Inferior parietal cortex (tissue), 1 donor: ENCODE results near the gene PLXDC1.
"Not testable (repeated sequence)": the region's sequence is repeated elsewhere in the genome, so short reads cannot be mapped to it uniquely, and the experiment has no call there.

Experiments
- DNase-seq: peaks from one replicate; pipeline ENCODE4 v3.0.0-alpha.2; 2016; ENCODE audit errors: extremely low spot score

PLXDC1 gene

DNA sequence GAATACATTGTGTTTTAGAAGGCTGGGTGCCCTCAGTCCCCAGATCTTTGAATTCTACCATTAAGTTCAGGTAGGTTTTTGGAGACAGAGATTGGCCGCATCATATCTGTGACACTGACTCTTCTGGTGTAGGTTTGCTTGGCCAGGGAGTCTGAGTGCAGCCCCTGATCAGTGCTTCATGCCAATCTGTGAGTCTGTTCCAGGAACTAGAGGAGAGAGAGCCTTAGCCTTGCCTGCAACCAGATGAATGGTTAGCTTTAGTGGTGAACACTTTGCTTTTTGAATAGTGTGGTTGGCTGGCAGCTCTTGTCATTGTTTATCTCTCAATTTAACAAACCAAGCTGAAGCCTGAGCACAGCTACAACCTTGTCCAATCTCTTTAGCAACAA is 87.8 kb downstream of the PLXDC1 start:
- no peak for DNase-seq

- DNase-seq = no peak
Observed at GRCh38 chr17:39062846-39063680, 88.4 kb downstream of the PLXDC1 start.

- DNase-seq = no peak
Observed at GRCh38 chr17:39058524-39058923, 92.9 kb downstream of the PLXDC1 start.

DNA sequence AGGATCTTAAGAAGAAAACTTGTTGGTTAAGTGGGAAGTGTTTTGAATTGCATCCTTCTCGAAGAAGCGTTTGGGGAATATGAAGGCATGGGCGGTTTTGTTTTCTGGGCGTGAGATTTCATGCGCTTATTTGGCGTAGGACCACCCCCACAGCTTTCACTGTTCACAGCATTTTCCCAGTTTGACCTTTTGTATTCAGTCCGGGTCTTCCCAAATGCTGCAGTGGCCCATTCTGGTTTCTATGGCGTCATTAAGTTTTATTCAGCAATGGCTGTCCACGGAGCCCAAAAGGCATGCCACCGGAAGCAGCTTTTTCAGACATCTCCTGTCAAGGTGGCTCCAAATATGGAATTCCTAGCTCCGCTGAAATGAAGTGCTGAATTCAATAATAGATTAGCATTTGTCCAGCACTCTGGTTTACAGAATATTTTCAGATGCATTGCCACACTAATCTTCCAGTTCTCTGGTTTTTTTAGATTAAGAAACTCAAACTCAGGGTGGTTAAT is 93.7 kb downstream of the PLXDC1 start:
- DNase-seq = no peak

DNA sequence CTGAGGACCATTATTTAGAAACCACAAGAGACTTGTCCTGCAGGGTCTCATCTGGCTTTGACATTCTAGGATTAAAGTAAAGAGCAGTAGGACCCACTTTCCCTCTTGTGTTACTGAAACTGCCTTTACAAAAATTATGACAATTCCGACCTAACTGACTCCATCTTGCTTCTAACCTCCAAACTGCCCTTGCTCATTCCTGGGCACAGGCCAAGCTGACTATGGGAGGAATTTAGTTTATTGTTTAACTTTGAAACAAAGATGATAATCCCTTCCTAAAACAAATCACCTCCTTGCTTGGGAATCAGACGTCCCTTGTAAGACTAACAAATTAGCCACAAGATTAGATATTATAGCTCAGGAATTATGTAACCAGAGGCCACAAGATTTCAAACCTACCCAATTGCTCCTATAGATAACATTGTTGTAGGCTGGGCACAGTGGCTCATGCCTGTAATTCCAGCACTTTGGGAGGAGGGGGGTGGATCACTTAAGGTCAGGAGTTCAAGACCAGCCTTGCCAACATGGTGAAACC is 97.3 kb downstream of the PLXDC1 start:
- no peak for DNase-seq

GRCh38 chr17:39052423-39052822 is 99.0 kb downstream of the PLXDC1 start:
- not testable (repeated sequence) for DNase-seq

- DNase-seq = no peak
Observed at GRCh38 chr17:39051001-39051585, 100.3 kb downstream of the PLXDC1 start.

GRCh38 chr17:39045948-39046679 is 105.3 kb downstream of the PLXDC1 start:
- DNase-seq = no peak

GRCh38 chr17:39036009-39036408 is 115.4 kb downstream of the PLXDC1 start:
- no peak for DNase-seq

- DNase-seq = not testable (repeated sequence)
Observed at GRCh38 chr17:39035578-39035977, 115.9 kb downstream of the PLXDC1 start.

GRCh38 chr17:39028690-39029089 is 122.7 kb downstream of the PLXDC1 start:
- no peak for DNase-seq

DNA sequence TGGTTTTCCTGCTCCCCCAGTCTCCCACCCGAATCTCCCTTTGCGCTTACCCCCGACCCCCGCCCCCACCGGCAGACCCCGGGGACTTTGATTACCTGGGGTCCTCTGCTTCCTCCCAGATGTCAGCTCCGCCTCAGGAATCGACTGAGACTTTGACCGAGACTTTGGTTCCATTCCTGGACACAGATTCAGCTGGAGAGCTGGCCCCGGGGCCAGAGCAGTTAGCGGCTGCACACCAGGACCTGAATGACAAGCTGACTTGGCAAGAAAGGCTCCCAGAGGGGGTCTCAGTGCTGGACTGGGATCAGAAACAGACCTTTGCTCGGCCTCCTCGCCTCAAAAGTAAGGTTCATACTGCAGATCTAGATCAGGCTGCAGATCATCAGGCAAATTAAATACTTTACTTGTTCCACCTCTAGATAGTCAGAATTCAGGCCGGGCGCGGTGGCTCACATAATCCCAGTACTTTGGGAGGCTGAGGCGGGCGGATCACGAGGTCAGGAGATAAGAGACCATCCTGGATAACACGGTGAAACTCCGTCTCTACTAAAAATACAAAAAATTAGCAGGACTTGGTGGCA is 123.9 kb downstream of the PLXDC1 start:
- DNase-seq = no peak

DNA sequence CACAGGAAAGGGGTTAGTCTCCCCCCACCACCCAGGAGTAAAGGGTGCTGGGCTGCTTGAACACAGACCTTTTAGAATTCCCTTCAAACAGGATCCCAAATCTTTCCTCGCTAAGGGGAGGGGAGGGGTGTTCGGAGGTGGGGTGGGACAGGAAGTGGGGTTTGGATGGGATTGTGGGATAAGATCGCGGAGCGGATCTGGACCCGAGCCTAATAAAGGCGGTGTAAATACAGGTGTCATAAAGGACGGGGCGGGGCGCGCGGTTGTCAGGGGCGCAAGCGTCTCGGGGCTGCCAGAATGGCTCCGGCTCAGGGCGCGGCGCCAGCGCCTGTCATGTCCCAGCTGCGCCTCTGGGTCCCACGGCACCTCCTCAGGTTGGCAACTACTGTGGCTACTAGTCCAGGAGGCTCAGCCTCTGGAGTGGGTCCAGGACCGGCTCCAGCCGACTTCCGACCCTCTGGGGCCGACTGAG is 124.4 kb downstream of the PLXDC1 start:
- no peak for DNase-seq

DNA sequence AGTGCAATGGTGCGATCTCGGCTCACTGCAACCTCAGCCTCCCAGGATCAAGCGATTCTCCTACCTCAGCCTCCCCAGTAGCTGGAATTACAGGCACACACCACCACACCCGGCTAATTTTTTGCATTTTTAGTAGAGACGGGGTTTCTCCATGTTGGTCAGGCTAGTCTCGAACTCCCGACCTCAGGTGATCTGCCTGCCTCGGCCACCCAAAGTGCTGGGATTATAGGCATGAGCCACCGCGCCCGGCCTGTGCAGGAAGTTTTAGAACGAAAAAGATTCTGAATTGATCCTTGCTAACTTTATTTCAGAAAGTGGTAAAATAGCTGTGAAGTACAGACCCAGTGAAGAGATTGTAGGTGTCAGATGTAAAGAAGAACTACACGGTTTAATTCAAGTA is 125.1 kb downstream of the PLXDC1 start:
- DNase-seq = not testable (repeated sequence)

DNA sequence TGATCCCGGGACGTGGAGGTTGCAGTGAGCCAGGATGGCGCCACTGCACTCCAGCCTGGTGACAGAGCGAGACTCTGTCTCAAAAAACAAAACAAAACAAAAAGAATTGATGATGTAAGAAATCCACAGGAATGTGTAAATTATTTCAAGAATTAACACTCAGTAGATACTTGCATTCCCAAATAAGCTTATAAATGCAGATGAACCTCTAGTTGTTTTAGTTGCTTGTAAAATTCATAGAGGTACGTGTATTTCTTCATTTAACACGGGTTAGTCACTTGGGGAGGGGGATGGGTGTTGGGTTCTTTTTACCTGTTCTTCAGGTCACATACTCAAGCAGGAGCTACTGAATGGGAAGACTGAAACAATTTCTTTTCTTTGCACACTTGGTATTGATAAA is 128.5 kb downstream of the PLXDC1 start:
- DNase-seq = no peak

- DNase-seq = not testable (repeated sequence)
Observed at GRCh38 chr17:39020037-39020436, 131.4 kb downstream of the PLXDC1 start.

DNA sequence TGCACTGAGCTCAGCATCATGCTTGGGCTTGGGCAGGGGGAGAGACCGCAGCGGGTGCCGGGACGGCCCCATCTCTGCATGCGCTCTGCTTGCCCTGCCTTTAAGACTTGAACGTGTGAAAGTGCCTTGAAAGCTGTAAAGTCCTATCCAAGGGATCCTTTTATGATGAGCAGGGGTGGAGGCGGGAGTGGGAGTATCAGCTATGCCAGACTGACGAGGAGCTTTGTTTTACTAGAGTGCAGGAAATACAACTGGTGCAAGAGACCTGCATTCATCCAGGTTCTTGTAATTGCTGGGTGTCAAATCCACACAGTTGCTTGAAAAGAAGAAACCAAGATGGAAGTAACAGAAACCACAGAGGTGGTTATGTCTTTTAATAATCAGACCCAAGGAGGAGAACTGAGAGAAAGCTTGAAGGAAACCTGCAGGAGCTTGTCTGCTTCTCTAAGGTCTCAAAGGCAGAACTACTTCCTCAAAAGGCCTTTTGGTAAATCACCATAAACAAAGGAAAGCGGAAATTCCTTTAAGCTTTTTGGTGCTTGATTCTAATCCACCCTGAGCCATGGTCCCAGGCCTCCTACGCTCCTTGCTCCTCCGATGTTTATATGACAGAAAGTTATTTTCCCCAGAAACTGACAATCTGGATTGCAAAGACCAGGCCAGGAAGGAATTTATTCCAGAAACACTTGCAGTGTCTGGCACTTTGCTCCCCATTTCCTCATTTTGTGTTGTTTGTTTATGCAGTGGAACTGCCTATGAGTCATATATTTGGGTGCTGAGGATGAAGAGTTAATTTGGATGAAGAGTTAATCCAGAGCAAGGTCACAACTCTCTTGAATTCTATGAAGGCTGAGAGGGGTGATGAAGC is 132.9 kb downstream of the PLXDC1 start:
- DNase-seq = no peak

DNA sequence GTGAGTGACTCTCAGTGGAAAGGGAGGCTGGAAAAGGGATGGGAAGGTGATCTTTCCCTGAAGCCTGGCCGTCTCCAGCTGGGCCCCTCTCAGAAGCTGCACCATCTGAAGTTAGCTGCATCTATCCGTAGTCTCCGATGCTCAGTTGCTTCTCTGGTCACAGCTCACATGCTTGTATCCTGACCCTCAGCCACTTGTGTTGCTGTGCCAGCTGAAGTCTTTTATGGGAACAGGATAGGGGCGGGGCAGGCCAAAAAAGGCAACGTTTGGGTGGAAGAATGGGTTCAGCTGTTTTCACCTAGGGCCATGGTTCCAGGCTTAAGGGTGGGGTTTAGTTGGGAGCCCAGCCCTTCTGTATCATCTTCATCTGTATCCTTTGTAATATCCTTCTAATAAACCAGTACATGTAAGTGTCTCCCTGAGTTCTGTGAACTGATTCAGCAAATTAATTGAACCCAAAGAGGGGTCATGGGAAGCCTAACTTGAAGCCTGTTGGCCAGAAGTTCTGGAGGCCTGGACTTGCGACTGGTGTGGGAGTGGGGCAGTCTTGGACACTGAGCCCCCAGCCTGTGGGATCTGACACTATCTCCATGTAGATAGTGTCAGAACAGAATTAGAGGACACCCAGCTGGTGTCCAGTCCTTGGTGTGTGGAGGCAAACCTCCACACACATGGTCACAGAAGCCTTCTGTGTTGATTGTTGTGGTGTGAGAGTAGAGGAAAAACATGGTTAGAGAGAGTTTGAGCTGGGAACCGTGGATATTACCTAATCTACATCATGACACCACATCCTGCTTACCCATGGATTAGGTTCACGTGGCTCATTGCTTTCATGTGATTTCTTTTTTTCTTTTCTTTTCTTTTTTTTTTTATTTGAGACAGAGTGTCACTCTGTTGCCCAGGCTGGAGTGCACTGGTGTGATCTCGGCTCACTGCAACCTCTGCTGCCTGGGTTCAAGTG is 135.0 kb downstream of the PLXDC1 start:
- no peak for DNase-seq

- no peak for DNase-seq
Observed at GRCh38 chr17:39015546-39015935, 135.9 kb downstream of the PLXDC1 start.
